H9 (cell line): ENCODE data around the gene KEAP1. TPM values are rescaled to one million over a fixed set of nuclear protein-coding genes. Genes with fewer than 3 reads are reported as not detected.

Experiments used
- DNase-seq: peaks from one replicate; pipeline ENCODE4 v3.0.0-alpha.2; 2017
- H2AFZ ChIP-seq: one replicate; pipeline ENCODE4 v1.6.1; 2013; ENCODE audit warnings: mild to moderate bottlenecking, low read length, control low read depth, moderate library complexity
- H2AK5ac ChIP-seq: 2 replicates; pipeline ENCODE4 v1.6.1; 2013; ENCODE audit warnings: low read length, control low read depth, mixed read lengths; ENCODE audit not compliant: insufficient read length
- H2BK120ac ChIP-seq: one replicate; pipeline ENCODE4 v1.6.1; 2013; ENCODE audit warnings: low read depth, mild to moderate bottlenecking, low read length, control low read depth, inconsistent platforms; ENCODE audit not compliant: poor library complexity, severe bottlenecking
- H2BK12ac ChIP-seq: 2 replicates; pipeline ENCODE4 v1.6.1; 2013; ENCODE audit warnings: low read length, control low read depth, mixed read lengths, low read depth; ENCODE audit not compliant: insufficient read length
- H2BK15ac ChIP-seq: 2 replicates; pipeline ENCODE4 v1.6.1; 2013; ENCODE audit warnings: low read depth, low read length, control low read depth
- H2BK20ac ChIP-seq: one replicate; pipeline ENCODE4 v1.6.1; 2013; ENCODE audit warnings: low read depth, mild to moderate bottlenecking, low read length, control low read depth, inconsistent platforms; ENCODE audit not compliant: poor library complexity, severe bottlenecking
- H2BK5ac ChIP-seq: 2 replicates; pipeline ENCODE4 v1.6.1; 2013; ENCODE audit warnings: low read length, control low read depth, mixed read lengths; ENCODE audit not compliant: insufficient read length
- H3K14ac ChIP-seq: 2 replicates; pipeline ENCODE4 v1.6.1; 2013; ENCODE audit warnings: low read length, control low read depth; ENCODE audit not compliant: insufficient read depth
- H3K18ac ChIP-seq: 2 replicates; pipeline ENCODE4 v1.6.1; 2013; ENCODE audit warnings: low read depth, mild to moderate bottlenecking, mixed read lengths, low read length, control low read depth; ENCODE audit not compliant: insufficient read length
- H3K23ac ChIP-seq: 2 replicates; pipeline ENCODE4 v1.6.1; 2013; ENCODE audit warnings: low read length, control low read depth, mixed read lengths, low read depth; ENCODE audit not compliant: insufficient read length
- H3K23me2 ChIP-seq: 2 replicates; pipeline ENCODE4 v1.6.1; 2013; ENCODE audit warnings: low read depth, mild to moderate bottlenecking, mixed read lengths, low read length, control low read depth; ENCODE audit not compliant: insufficient read length, poor library complexity, severe bottlenecking
- H3K27ac ChIP-seq: 2 replicates; pipeline ENCODE4 v1.5.1; 2013; ENCODE audit warnings: low read length, control low read depth, mixed read lengths, low read depth; ENCODE audit not compliant: insufficient read length
- H3K27me3 ChIP-seq: 2 replicates; pipeline ENCODE4 v1.6.1; 2013; ENCODE audit warnings: low read length, control low read depth, inconsistent platforms; ENCODE audit not compliant: insufficient read depth
- H3K4ac ChIP-seq: 2 replicates; pipeline ENCODE4 v1.6.1; 2013; ENCODE audit warnings: low read depth, mild to moderate bottlenecking, control low read depth, inconsistent platforms, low read length, moderate library complexity
- H3K4me1 ChIP-seq: 2 replicates; pipeline ENCODE4 v1.6.1; 2013; ENCODE audit warnings: low read length, control low read depth, inconsistent platforms; ENCODE audit not compliant: insufficient read depth
- H3K4me2 ChIP-seq: 2 replicates; pipeline ENCODE4 v1.6.1; 2013; ENCODE audit warnings: low read length, control low read depth, mixed read lengths; ENCODE audit not compliant: insufficient read length, insufficient read depth
- H3K56ac ChIP-seq: 2 replicates; pipeline ENCODE4 v1.6.1; 2013; ENCODE audit warnings: low read depth, mild to moderate bottlenecking, mixed read lengths, low read length, control low read depth; ENCODE audit not compliant: insufficient read length
- H3K79me1 ChIP-seq: 2 replicates; pipeline ENCODE4 v1.6.1; 2013; ENCODE audit warnings: low read depth, mild to moderate bottlenecking, moderate library complexity, low read length, control low read depth, inconsistent platforms; ENCODE audit not compliant: insufficient read depth, poor library complexity, severe bottlenecking
- H3K79me2 ChIP-seq: 2 replicates; pipeline ENCODE4 v1.6.1; 2013; ENCODE audit warnings: low read length, control low read depth, inconsistent platforms; ENCODE audit not compliant: insufficient read depth
- H3K9ac ChIP-seq: 2 replicates; pipeline ENCODE4 v1.6.1; 2013; ENCODE audit warnings: low read length, control low read depth, mixed read lengths; ENCODE audit not compliant: insufficient read length; ENCODE audit errors: extremely low read depth
- H3K9me3 ChIP-seq: one replicate; pipeline ENCODE4 v1.6.1; 2013; ENCODE audit warnings: low read depth, low read length, inconsistent platforms; ENCODE audit not compliant: control insufficient read depth
- H3T11ph ChIP-seq: one replicate; pipeline ENCODE4 v1.6.1; 2013; ENCODE audit warnings: mild to moderate bottlenecking, low read length, control low read depth, inconsistent platforms
- H4K20me1 ChIP-seq: one replicate; pipeline ENCODE4 v1.6.1; 2013; ENCODE audit not compliant: control insufficient read depth, insufficient read length, insufficient read depth
- H4K5ac ChIP-seq: 2 replicates; pipeline ENCODE4 v1.6.1; 2013; ENCODE audit warnings: low read depth, mild to moderate bottlenecking, mixed read lengths, low read length, control low read depth; ENCODE audit not compliant: insufficient read length
- H4K8ac ChIP-seq: replicated peaks from 2 replicates; pipeline ENCODE4 v1.6.1; 2013; ENCODE audit warnings: low read length, control low read depth, mixed read lengths, low read depth; ENCODE audit not compliant: insufficient read length
- H4K91ac ChIP-seq: 2 replicates; pipeline ENCODE4 v1.6.1; 2013; ENCODE audit warnings: low read depth, mild to moderate bottlenecking, moderate library complexity, mixed read lengths, low read length, control low read depth; ENCODE audit not compliant: insufficient read length
- H3K27ac Mint-ChIP-seq, 3 experiments: 2 replicates in 2 of 3; 3 replicates in 1 of 3; pipeline ENCODE4 v1.8.0; 2020 to 2021; ENCODE audit warnings: mixed read lengths in 3 of 3, mild to moderate bottlenecking in 1 of 3, moderate library complexity in 1 of 3
- H3K27me3 Mint-ChIP-seq: 2 replicates; pipeline ENCODE4 v1.8.0; 2021; ENCODE audit warnings: low read depth, mild to moderate bottlenecking, moderate library complexity, mixed read lengths
- H3K36me3 Mint-ChIP-seq, 3 experiments: 2 replicates in 2 of 3; 3 replicates in 1 of 3; pipeline ENCODE4 v1.8.0; 2020 to 2021; ENCODE audit warnings: low read depth in 3 of 3, mixed read lengths in 3 of 3; ENCODE audit not compliant: insufficient read depth in 1 of 3
- H3K4me1 Mint-ChIP-seq, 2 experiments: 2 replicates each; pipeline ENCODE4 v1.8.0; 2020; ENCODE audit warnings: mixed read lengths in 2 of 2
- H3K4me3 Mint-ChIP-seq, 2 experiments: 2 replicates in 1 of 2; 3 replicates in 1 of 2; pipeline ENCODE4 v1.8.0; 2020 to 2021; ENCODE audit warnings: mild to moderate bottlenecking in 2 of 2, mixed read lengths in 2 of 2, moderate library complexity in 1 of 2
- H3K9me3 Mint-ChIP-seq, 2 experiments: 2 replicates in 1 of 2; 3 replicates in 1 of 2; pipeline ENCODE4 v1.8.0; 2020; ENCODE audit warnings: mild to moderate bottlenecking in 2 of 2, mixed read lengths in 2 of 2, moderate library complexity in 1 of 2
- WGBS: extraction: QIAGEN DNeasy Blood & Tissue Kit; methylation state at CpG from one replicate; pipeline ENCODE4 v1.1.7; 2013; ENCODE audit warnings: missing lambda C conversion rate, low lambda C conversion rate, mixed read lengths; ENCODE audit not compliant: insufficient read length; ENCODE audit errors: extremely low coverage; 5-methylcytosine and 5-hydroxymethylcytosine counted together
- total RNA-seq: library from RNA; stranded (reverse); gene quantifications from 2 replicates; pipeline ENCODE4 v1.2.1, GENCODE V29; 2021
- TF ChIP-seq, protein P1 (sequence below): fragments of 200-600 bp; sonication (generic); conservative IDR thresholded peaks from 3 replicates; pipeline ENCODE4 v1.8.0; 2021; ENCODE audit warnings: antibody characterized with exemption, mild to moderate bottlenecking

KEAP1 gene
- total RNA-seq, 1 experiment from 2014 or later: 88.7 TPM

DNA sequence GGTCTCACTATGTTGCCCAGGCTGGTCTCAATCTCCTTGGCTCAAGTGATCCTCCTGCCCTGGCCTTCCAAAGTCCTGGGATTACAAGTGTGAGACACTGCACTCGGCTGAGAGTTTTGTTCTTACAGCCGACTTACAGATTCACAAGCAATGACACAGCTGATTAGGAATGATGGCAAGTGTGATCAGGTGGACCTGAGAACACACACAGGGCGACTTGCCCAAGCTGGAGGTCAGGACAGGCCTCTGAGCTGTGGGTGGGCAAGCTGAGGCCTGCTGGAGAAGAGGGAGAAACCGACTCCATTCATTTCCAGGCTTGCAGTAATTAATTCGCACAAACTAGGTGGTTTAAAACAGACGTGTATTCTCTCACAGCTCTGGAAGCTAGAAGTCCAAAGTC is 32.5 kb upstream of the KEAP1 start:
- Histone ChIP-seq H2BK12ac (no peak overlapping the region), H3K4me2 (no peak overlapping the region), H4K20me1 (no peaks in the 10 kb centered on the region), H4K5ac (no peak overlapping the region), H2AFZ (no peak overlapping the region), H2BK15ac (no peak overlapping the region), H3K4me1 (no peaks in the 10 kb centered on the region), H3K27ac (no peak overlapping the region), H2BK120ac (no peak overlapping the region), H3K23ac (no peak overlapping the region), H2BK5ac (no peak overlapping the region), H2BK20ac (no peak overlapping the region), H3K79me1 (no peaks in the 10 kb centered on the region), H3K18ac (no peak overlapping the region), H3K79me2 (no peaks in the 10 kb centered on the region), H3T11ph (no peak overlapping the region), H3K27me3 (no peaks in the 10 kb centered on the region), H3K9me3 (no peaks in the 10 kb centered on the region), H4K91ac (no peak overlapping the region), H2AK5ac (no peak overlapping the region), H3K4ac (no peak overlapping the region), H3K23me2 (no peaks in the 10 kb centered on the region), H3K9ac (no peak overlapping the region), H4K8ac (no peak overlapping the region), H3K14ac (no peak overlapping the region), H3K56ac (no peak overlapping the region)
- Mint-ChIP-seq H3K4me1 (no peaks in the 10 kb centered on the region), H3K4me3 (no peak overlapping the region), H3K27ac (peak overlapping the region in 1 of 3 experiments; percentile 52; a peak in 1 of 7 replicates), H3K36me3 (no peaks in the 10 kb centered on the region), H3K9me3 (no peaks in the 10 kb centered on the region), H3K27me3 (peaks cover 23% of the 10 kb centered on the region)
- no CpG with 5 or more reads among the region's 6 CpGs for WGBS
- DNase-seq: no peak
- TF ChIP-seq, protein P1, sequence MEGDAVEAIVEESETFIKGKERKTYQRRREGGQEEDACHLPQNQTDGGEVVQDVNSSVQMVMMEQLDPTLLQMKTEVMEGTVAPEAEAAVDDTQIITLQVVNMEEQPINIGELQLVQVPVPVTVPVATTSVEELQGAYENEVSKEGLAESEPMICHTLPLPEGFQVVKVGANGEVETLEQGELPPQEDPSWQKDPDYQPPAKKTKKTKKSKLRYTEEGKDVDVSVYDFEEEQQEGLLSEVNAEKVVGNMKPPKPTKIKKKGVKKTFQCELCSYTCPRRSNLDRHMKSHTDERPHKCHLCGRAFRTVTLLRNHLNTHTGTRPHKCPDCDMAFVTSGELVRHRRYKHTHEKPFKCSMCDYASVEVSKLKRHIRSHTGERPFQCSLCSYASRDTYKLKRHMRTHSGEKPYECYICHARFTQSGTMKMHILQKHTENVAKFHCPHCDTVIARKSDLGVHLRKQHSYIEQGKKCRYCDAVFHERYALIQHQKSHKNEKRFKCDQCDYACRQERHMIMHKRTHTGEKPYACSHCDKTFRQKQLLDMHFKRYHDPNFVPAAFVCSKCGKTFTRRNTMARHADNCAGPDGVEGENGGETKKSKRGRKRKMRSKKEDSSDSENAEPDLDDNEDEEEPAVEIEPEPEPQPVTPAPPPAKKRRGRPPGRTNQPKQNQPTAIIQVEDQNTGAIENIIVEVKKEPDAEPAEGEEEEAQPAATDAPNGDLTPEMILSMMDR: no peak
